Breast epithelium (tissue), 3 donors: ENCODE results near the gene DDX4. TPM values are rescaled to one million over a fixed set of nuclear protein-coding genes. Genes with fewer than 3 reads are reported as not detected.

ENCODE experiments used
- total RNA-seq, 3 donors: library from RNA; depleted of rRNA; stranded (reverse); fragments of >200 nt; gene quantifications; one replicate each; pipeline ENCODE4 v1.1.0, GENCODE V29; 2016

DDX4 gene
- total RNA-seq, 3 donors from 2014 or later = not detected

Other genes starting within 250 kb of the DDX4 start
- gene PLPP1, start 203.1 kb upstream of the DDX4 start, total RNA-seq = 100 to 1,000 TPM; 177 to 339 (median 237) TPM
- gene SLC38A9, start 25.7 kb upstream of the DDX4 start, total RNA-seq = 10 to 100 TPM; 25.2 to 35.1 (median 28.6) TPM
- not detected for gene IL31RA, start 113.3 kb downstream of the DDX4 start, total RNA-seq